B cell (primary cell): ENCODE measurements around the gene CILP2. TPM values are rescaled to one million over a fixed set of nuclear protein-coding genes. Genes with fewer than 3 reads are reported as not detected.

Experiments used
- ATAC-seq: fragments of 200-7000 bp; cut with Tn5 transposase; one replicate; pipeline ENCODE4 v1.10.0; 2021; ENCODE audit warnings: low read depth, mild to moderate bottlenecking, moderate number of reproducible peaks, moderate library complexity
- CTCF ChIA-PET: fragments of 350-600 bp; sonication (Branson Sonifier 250); formaldehyde crosslinking; loops from one replicate; lab custom pipeline; 2021; ENCODE audit warnings: antibody characterized with exemption, inconsistent platforms; lab: Charles Lee
- POLR2A ChIA-PET: fragments of 350-600 bp; sonication (Branson Sonifier 250); formaldehyde crosslinking; loops from one replicate; lab custom pipeline; 2021; ENCODE audit warnings: antibody characterized with exemption; lab: Charles Lee
- DNase-seq: peaks from one replicate; pipeline ENCODE4 v3.0.0; 2013
- H2AFZ ChIP-seq: 2 replicates; pipeline ENCODE4 v1.6.1; 2012; ENCODE audit warnings: mild to moderate bottlenecking, low read depth, low read length; ENCODE audit not compliant: insufficient read depth, poor library complexity, severe bottlenecking
- H3K27ac ChIP-seq, 2 donors: 1 replicate in 1 of 2; 2 replicates in 1 of 2; pipeline ENCODE4 v1.5.1; 2012 to 2013; ENCODE audit warnings: low read length in 2 of 2, mild to moderate bottlenecking in 2 of 2, moderate library complexity in 1 of 2
- H3K27me3 ChIP-seq, 4 experiments: fragments of 200-600 bp in 1 of 4; sonication (generic) in 1 of 4; replicated peaks in 1 of 4; 1 replicate in 2 of 4; 2 replicates in 2 of 4; pipeline versions ENCODE4 v1.6.1 to v1.7.0; 2013 to 2016; ENCODE audit warnings: low read length in 3 of 4, mild to moderate bottlenecking in 2 of 4, mixed read lengths in 1 of 4, moderate library complexity in 1 of 4; ENCODE audit not compliant: insufficient read depth in 4 of 4, control insufficient read depth in 3 of 4; ENCODE audit errors: control extremely low read depth in 1 of 4
- H3K36me3 ChIP-seq, 2 experiments: replicated peaks in 1 of 2; 1 replicate in 1 of 2; 2 replicates in 1 of 2; pipeline versions ENCODE4 v1.6.1 to v1.7.1; 2013; ENCODE audit warnings: low read length in 1 of 2; ENCODE audit not compliant: insufficient read depth in 2 of 2, control insufficient read depth in 1 of 2; ENCODE audit errors: control extremely low read depth in 1 of 2, extremely low read depth in 1 of 2
- H3K4me1 ChIP-seq, 2 donors: fragments of 200-600 bp in 1 of 2; sonication (generic) in 1 of 2; 1 replicate in 1 of 2; 2 replicates in 1 of 2; pipeline versions ENCODE4 v1.5.1 to v1.6.1; 2013 to 2017; ENCODE audit warnings: low read length in 2 of 2; ENCODE audit not compliant: control insufficient read depth in 2 of 2, insufficient read depth in 2 of 2
- H3K4me2 ChIP-seq: replicated peaks from 2 replicates; pipeline ENCODE3; 2012; ENCODE audit warnings: mild to moderate bottlenecking, low read depth, low read length; ENCODE audit not compliant: poor library complexity, severe bottlenecking
- H3K4me3 ChIP-seq, 5 experiments: fragments of 200-600 bp in 1 of 5; sonication (generic) in 1 of 5; 1 replicate in 3 of 5; 2 replicates in 2 of 5; pipeline versions ENCODE4 v1.5.1 to v1.7.0; 2011 to 2016; ENCODE audit warnings: low read length in 4 of 5, mild to moderate bottlenecking in 4 of 5, low read depth in 2 of 5, control low read depth in 1 of 5, moderate library complexity in 1 of 5; ENCODE audit not compliant: insufficient read depth in 1 of 5; ENCODE audit errors: control extremely low read depth in 1 of 5, extremely low read depth in 1 of 5
- H3K79me2 ChIP-seq: fragments of 200-600 bp; sonication (generic); one replicate; pipeline ENCODE4 v1.6.0; 2016; ENCODE audit warnings: low read length; ENCODE audit not compliant: control insufficient read depth, insufficient read depth
- H3K9ac ChIP-seq: fragments of 200-600 bp; sonication (generic); 2 replicates; pipeline ENCODE4 v1.6.1; 2017; ENCODE audit warnings: mild to moderate bottlenecking, low read length, moderate library complexity
- H3K9me3 ChIP-seq, 3 donors: one replicate each; pipeline versions ENCODE4 v1.6.1 to v1.7.1; 2013; ENCODE audit warnings: low read length in 2 of 3; ENCODE audit not compliant: control insufficient read depth in 2 of 3, insufficient read depth in 1 of 3; ENCODE audit errors: control extremely low read depth in 1 of 3
- H4K20me1 ChIP-seq: 2 replicates; pipeline ENCODE4 v1.6.0; 2012; ENCODE audit warnings: mild to moderate bottlenecking, low read length; ENCODE audit not compliant: insufficient read depth, control insufficient read depth, poor library complexity, severe bottlenecking
- H3K27ac Mint-ChIP-seq: one replicate; pipeline ENCODE4 v1.8.0; 2021; ENCODE audit warnings: mixed read lengths
- H3K27me3 Mint-ChIP-seq: one replicate; pipeline ENCODE4 v1.8.0; 2021; ENCODE audit warnings: mixed read lengths
- H3K4me1 Mint-ChIP-seq: one replicate; pipeline ENCODE4 v1.8.0; 2021; ENCODE audit warnings: mixed read lengths
- H3K4me3 Mint-ChIP-seq: one replicate; pipeline ENCODE4 v1.8.0; 2021; ENCODE audit warnings: mixed read lengths
- H3K9me3 Mint-ChIP-seq: one replicate; pipeline ENCODE4 v1.8.0; 2022; ENCODE audit warnings: mixed read lengths; ENCODE audit not compliant: insufficient read depth
- EZH2 ChIP-seq: IDR thresholded peaks from 2 replicates; pipeline ENCODE4 v1.6.1; 2012; ENCODE audit warnings: borderline replicate concordance, low read depth, mild to moderate bottlenecking, moderate library complexity, low read length; ENCODE audit not compliant: insufficient read depth, poor library complexity, severe bottlenecking
- WGBS: methylation state at CpG from one replicate; pipeline ENCODE4 v1.1.5; 2013; ENCODE audit warnings: missing lambda C conversion rate; ENCODE audit not compliant: insufficient coverage; 5-methylcytosine and 5-hydroxymethylcytosine counted together
- intact Hi-C: fragments of 100-400 bp; cut with micrococcal nuclease; formaldehyde crosslinking; loops from one replicate; pipeline ENCODE4 v1.10.0; 2022
- polyA plus RNA-seq: library from polyadenylated mRNA; depleted of rRNA; stranded (reverse); fragments of >200 nt; gene quantifications from 2 replicates; pipeline ENCODE4 v1.2.3, GENCODE V29; 2012
- total RNA-seq, 2 donors: library from RNA; stranded (reverse); fragments of 120-200 nt in 1 of 2; gene quantifications; 1 replicate in 1 of 2; 2 replicates in 1 of 2; pipeline versions ENCODE4 v1.2.3 to v1.2.4, GENCODE V29; 2013 to 2022
- TF ChIP-seq, protein P1 (sequence below): fragments of 200-600 bp; IDR thresholded peaks from one replicate; pipeline ENCODE4 v1.8.0; 2022; ENCODE audit warnings: antibody characterized with exemption, mild to moderate bottlenecking

CILP2 gene
- total and polyA plus RNA-seq, 2 donors (not counting 1 experiment from before 2014, with no cell fraction given): 0.04 to 0.12 TPM

DNA sequence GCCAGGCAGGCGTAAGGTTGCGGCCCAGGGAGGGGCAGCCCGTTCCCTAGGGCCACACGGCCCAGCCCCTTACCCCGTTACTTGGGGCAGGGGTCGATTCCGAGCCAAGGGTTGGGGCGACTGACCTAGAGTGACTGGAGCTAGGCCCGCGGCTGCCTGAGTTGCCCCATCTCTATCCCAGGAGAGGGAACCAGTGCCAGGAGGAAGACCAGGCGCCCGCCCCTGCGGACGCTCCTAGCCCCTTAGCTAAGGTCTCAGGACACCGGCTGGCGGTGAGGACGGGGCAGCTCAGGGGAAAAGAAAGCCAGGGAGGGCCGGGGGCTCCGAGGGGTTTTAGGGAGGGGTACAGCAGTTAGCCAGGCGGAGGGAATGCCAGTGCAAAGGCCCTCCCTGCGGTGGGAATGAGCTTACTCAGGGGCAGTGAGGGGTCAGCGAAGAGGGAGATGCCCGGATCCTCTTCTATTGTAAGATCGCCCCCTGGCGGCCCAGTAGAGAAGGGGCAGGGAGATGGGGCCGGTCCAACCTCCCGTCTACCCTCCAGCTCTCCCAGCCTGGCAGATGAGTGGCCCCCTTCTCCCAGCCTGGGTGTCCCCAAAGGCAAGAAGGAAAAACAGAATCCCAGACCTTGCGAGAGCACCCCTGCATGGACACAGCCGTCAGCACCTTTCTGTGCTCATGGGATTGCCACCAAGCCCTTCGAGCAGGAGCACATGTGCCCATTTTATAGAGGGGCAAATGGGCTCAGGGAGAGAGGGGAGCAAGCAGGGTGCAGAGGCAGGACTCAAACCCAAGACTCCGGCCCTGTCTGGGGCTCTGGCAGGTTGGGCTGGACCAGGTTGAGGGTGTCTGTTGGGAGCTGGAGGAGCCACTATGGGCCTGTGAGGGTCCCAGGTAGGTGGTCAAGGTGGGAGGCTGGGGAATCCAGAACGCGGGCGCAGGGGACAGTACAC lies 16.3 kb downstream of the CILP2 start:
- H3K79me2 ChIP-seq: no peaks in the 10 kb centered on the region
- DNase-seq (peak; percentile 61), ATAC-seq (peak; percentile 53)
- no peaks in the 10 kb centered on the region for H3K36me3 ChIP-seq
- H3K9me3 Mint-ChIP-seq: no peaks in the 10 kb centered on the region
- no peaks in the 10 kb centered on the region for H4K20me1 ChIP-seq
- H3K27me3 Mint-ChIP-seq: peaks cover 4% of the 10 kb centered on the region
- intact Hi-C loops: no loop called here
- no peak overlapping the region for H3K9ac ChIP-seq
- no peak overlapping the region for H3K4me3 ChIP-seq
- CTCF ChIA-PET: interaction anchor here (0.6 to 2.0 kb wide), 13 partner anchors 11 to 139 kb away, joined by 3 to 17 read pairs (median 4); partner anchors contain the start of gene GMIP
- peaks cover 0 to 11% (median 0%) of the 10 kb centered on the region in 3 donors for H3K9me3 ChIP-seq
- no peak overlapping the region for H3K4me2 ChIP-seq
- peak overlapping the region; percentile 16 for H2AFZ ChIP-seq
- no peak overlapping the region for H3K4me3 Mint-ChIP-seq
- H3K4me1 Mint-ChIP-seq: no peaks in the 10 kb centered on the region
- POLR2A ChIA-PET: interaction anchor here (0.6 kb wide), 1 partner anchor 94 kb away, joined by 6 read pairs; no protein-coding TSS in a partner anchor
- TF ChIP-seq EZH2: no peak
- TF ChIP-seq, protein P1, sequence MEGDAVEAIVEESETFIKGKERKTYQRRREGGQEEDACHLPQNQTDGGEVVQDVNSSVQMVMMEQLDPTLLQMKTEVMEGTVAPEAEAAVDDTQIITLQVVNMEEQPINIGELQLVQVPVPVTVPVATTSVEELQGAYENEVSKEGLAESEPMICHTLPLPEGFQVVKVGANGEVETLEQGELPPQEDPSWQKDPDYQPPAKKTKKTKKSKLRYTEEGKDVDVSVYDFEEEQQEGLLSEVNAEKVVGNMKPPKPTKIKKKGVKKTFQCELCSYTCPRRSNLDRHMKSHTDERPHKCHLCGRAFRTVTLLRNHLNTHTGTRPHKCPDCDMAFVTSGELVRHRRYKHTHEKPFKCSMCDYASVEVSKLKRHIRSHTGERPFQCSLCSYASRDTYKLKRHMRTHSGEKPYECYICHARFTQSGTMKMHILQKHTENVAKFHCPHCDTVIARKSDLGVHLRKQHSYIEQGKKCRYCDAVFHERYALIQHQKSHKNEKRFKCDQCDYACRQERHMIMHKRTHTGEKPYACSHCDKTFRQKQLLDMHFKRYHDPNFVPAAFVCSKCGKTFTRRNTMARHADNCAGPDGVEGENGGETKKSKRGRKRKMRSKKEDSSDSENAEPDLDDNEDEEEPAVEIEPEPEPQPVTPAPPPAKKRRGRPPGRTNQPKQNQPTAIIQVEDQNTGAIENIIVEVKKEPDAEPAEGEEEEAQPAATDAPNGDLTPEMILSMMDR: peak; percentile 79
- WGBS: 78% methylated on average over 32 of the region's 34 CpGs
- peaks cover 0 to 2% of the 10 kb centered on the region in 2 donors for H3K4me1 ChIP-seq
- no peak overlapping the region for H3K27ac Mint-ChIP-seq
- H3K27me3 ChIP-seq: peaks cover 0 to 4% (median 0%) of the 10 kb centered on the region in 4 experiments
- no peak overlapping the region for H3K27ac ChIP-seq

DNA sequence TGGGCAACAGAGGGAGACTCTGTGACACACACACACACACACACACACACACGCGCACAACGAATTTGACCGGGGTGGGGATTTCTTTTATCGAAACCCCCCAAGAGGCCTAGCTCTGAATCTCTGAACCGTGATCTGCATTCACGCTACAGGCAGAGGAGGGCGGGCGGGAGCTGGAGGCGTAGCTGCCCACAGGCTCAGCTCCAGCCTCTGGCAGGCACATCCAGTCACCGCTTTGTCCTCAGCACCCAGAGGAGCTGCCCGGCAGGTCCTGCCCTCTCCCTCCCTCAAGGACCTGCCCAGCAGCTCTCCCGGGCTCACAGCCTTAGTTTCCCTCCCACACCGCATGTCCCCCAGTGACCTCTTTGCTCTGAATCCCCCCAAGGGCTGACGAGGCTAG lies 20.0 kb downstream of the CILP2 start:
- no peak overlapping the region for H3K9ac ChIP-seq
- H2AFZ ChIP-seq: no peak overlapping the region
- CTCF ChIA-PET: interaction anchor here (1.4 kb wide), 1 partner anchor 27 kb away, joined by 5 read pairs; no protein-coding TSS in a partner anchor
- intact Hi-C loops: no loop called here
- H3K79me2 ChIP-seq: no peaks in the 10 kb centered on the region
- no peak for TF ChIP-seq EZH2
- TF ChIP-seq, protein P1: no peak
- Mint-ChIP-seq H3K27ac (no peak overlapping the region), H3K4me3 (no peak overlapping the region), H3K9me3 (no peaks in the 10 kb centered on the region), H3K27me3 (no peaks in the 10 kb centered on the region), H3K4me1 (no peaks in the 10 kb centered on the region)
- DNase-seq: no peak
- H3K27ac ChIP-seq: no peak overlapping the region
- no peak overlapping the region for H3K4me3 ChIP-seq
- peaks cover 0 to 1% (median 0%) of the 10 kb centered on the region in 3 donors for H3K9me3 ChIP-seq
- H3K27me3 ChIP-seq: no peaks in the 10 kb centered on the region
- H3K4me2 ChIP-seq: no peak overlapping the region
- ATAC-seq: no peak
- H4K20me1 ChIP-seq: no peaks in the 10 kb centered on the region
- whole genome bisulfite sequencing: 80% methylated on average over 12 of the region's 15 CpGs
- no peaks in the 10 kb centered on the region for H3K36me3 ChIP-seq
- POLR2A ChIA-PET: no interaction called here
- H3K4me1 ChIP-seq: peaks cover 0 to 2% of the 10 kb centered on the region in 2 donors
